Ramos (cell line): ENCODE measurements around the gene PLEKHD1.

Source experiments
- in situ Hi-C: fragments of 300-500 bp; cut with MboI; formaldehyde crosslinking; loops from one replicate; pipeline ENCODE4 v1.14.3; 2022; ENCODE audit warnings: low sequenced_read_pairs; ENCODE audit not compliant: unreplicated experiment

PLEKHD1 gene

DNA sequence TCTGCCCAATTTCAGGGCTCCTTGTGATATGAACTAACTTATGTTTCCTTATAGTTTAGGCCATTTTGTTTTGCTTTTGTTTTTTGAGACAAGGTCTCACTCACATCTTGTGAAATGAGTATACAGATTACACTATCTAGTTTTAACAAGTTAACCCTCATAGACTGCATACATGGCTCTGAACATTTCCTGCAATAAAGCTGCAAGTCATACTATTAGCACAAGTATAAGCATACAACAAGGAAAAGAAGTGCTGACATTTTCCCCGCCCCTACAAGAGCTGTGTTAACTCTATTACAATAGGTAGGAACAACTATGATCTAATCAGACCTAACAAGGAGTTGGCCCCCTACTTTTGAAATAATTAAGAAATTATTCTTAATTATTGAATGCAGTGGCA is 54.2 kb downstream of the PLEKHD1 start:
- in situ Hi-C loops, result no loop called here

DNA sequence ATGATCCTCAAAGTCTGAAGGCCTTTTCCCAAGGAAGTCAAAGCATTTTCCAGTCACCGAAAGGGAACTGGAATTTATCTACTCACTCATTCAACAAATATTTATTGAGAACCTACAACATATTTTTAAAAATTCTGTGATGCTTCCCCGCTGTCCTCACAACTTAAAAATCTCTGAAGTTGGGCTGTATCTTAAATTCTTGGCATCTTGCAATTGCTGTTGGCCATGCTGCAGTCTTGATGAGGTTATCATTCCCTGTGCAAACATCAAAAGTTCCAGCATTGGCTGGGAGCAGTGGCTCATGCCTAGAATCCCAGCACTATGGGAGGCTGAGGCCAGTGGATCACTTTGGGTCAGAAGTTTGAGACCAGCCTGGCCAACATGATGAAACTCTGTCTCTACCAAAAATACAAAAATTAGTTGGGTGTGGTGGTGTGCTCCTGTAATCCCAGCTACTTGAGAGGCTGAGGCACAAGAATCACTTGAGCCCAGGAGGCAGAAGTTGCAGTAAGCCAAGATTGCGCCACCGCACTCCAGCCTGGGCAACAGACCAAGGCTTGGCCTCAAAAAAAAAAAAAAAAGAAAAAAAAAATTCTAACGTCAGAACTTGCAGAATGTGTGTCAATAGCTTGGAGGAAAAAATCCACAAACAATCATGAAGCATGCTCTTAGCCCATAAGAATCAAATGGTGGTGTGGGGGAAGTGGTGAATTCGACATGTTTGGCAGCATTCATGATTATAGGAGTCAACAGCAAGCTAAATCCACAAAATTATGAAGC is 55.3 kb downstream of the PLEKHD1 start:
- in situ Hi-C loops, result no loop called here

DNA sequence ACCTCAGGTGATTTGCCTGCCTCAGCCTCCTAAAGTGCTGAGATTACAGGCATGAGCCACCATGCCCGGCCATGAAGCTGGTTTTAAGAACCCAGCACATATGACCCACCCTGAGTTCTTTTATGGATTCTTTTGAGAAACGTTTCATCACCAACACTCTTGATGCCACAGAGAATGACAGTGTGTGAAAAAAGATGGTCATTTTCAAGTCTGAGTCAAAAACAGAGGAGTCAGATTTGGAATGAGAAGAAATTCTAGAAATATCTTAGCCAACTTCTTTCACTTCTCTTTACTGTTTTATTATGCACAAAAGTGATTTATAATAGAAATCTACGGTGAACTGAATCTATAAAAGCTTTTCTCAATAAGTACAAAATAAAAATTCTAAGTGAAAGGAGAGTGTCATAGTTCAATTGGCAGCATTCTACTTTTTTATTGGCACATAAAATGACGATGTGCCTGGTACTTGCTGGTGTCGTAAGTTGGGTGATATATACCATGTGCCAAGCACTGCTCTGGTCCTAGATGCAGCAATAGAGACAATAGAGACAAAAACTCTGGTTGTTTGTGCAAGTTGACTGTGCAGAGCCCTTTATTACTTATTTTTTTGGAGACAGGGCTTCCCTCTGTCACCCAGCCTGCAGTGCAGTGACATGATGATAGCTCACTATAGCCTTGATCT is 56.3 kb downstream of the PLEKHD1 start:
- in situ Hi-C loops, result no loop called here

DNA sequence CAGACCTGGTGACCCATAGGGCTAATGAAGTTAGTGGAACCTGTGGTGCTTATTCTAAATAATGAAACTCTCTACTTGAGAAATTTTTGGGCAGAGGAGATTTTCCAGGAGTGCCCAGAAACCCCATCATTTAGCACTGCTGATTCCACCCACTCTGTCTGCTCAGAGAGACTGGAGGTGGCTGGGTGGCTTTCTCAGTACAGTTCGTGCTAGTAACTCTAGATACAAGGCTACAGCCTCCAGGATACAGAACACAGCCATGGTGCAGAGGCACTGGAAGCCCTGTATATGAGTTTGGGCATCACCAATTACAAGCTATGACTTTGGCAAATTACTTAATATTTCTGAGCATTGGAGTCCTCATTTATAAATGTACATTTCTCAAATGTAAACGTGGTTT is 57.8 kb downstream of the PLEKHD1 start:
- in situ Hi-C loops, result no loop called here

DNA sequence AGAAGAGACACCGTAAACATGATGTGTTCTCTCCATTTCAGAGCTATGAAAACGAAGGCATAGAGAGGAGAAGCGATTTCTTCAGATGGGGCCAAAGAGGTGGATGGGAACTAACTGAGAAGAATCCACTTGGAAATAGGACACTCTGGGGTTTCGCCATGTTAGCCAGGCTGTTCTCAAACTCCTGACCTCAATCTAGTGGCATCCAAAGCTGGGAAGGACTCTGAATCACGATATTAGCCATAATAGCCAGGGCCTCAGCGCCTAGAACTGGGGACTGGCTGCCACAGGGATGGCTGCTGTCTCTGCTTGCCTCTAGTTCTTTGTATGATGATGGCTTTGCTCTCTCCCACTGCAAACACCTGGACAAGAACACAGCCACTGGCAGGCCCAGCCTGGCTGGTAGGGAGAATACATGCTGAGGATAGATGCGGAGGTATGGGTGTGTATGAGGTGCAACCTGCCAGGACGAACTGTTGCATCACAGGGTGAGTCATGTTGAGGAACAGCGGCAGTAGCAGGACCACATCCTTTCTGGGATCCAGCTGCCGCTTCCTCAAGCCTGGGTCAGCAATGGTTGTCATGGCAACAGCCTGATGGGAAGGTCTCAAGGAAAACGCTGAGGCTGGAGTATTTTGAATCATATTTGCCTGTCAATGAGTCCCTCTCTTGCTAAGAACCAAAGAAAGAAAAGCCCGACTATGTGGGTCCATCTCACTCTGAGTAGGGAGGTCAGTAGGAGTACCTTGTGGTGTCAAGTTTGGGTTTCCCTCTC is 59.0 kb downstream of the PLEKHD1 start:
- in situ Hi-C loops, result no loop called here

DNA sequence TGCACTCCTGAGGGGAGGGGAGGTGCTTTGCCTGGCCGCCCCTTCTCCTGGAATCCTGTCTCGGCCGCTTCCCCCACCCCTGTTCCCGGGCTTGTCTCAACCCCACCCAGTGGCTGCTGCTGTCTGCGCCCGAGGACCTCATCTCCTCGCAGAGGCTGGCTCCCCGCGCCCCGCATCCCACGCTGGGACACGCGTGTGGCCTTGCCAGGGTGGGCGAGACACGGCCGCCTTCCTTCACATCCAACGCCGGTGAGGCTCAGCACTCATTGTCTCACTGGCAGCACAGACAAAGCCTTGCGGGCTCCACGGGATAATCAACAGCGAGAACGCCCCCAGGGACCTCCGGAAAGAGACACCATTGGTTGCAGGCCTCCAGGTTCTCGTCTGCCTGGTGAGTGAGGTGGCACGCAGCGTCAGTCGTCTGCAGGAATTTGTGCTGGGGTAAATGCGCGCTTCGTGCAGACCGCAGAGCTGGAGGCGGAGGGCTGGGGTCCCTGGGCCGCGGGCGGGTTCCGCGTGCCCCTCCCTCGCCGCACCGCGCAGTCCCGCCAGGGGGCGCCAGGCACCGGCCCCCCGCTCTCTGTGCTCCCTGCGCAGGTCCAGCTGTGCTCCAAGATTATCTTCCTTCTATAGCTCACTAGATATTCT is 63.3 kb downstream of the PLEKHD1 start:
- in situ Hi-C loops, result no loop called here

DNA sequence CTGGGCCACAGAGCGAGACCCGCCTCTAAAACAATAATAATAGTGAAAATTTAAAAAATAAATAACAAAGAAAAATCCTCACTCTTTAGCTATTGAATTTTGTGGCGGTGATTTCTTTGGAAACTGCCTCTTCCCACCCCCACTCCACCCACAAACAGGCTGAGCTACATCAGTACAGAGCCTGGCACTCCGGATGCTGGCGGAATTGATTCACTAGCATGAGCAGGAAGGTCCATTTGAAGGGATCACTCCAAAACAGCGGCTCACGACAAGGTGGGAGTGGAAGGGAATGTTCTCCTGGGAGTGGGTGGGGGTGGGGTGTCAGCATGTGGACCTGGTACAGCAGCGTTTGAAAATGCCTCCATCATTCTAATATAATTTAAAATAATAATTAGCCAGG is 64.0 kb downstream of the PLEKHD1 start:
- in situ Hi-C loops, result no loop called here

DNA sequence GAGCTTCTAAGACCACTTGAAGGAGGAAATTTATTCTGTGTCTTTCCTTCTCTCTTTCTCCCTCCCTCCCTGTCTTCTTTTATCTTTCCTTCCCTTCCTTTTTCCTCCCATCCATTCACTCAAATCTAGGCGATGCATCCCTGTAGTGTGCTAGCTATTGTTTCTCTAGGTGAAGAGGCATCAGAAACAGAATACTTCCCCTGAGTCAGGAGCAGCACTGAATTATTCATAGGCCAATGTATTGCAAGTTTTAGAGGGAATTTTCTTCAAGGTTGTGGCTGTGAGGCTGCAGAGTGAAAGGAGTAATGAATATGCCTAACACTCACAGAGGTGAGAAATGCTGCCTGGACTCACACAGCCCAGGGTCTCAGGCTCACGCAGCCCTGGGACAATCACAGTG is 67.0 kb downstream of the PLEKHD1 start:
- in situ Hi-C loops, result no loop called here

DNA sequence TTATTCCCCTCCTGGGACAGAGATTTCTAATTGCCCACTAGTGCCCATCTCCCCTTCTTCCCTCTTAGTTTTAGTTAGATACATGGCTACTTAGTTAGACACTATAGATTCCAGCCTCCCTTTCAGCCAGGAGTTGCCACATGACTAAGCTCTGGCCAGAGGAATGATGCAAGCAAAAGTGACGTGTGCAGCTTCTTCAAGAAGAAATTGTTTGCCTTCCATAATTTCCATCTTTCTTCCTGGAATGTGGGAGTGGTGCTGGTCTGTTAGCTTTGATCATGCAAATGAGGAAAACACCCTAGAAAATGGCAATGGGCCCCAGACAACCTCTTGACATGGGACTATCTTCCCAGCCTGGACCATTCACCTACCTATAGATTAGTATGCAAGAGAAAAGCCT is 68.7 kb downstream of the PLEKHD1 start:
- in situ Hi-C loops, result no loop called here

DNA sequence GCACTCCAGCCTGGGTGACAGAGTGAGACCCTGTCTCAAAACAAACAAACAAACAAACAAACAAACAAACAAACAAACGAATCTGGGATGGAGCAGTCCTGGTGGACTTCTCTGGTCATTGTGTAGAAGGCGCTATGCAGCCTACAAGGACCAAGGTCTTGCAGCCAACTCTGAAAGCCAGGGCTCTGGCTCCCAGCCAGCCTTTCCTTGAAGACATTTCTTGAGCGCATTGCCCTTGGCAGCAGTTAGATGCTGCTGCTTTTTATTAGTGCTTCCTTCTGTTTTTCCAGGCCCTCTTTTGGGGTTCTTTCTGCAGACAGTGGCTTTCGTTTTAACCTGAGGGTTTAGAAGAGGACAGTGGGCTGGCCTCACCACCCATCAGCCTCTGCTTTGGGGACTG is 70.0 kb downstream of the PLEKHD1 start:
- in situ Hi-C loops, result no loop called here

DNA sequence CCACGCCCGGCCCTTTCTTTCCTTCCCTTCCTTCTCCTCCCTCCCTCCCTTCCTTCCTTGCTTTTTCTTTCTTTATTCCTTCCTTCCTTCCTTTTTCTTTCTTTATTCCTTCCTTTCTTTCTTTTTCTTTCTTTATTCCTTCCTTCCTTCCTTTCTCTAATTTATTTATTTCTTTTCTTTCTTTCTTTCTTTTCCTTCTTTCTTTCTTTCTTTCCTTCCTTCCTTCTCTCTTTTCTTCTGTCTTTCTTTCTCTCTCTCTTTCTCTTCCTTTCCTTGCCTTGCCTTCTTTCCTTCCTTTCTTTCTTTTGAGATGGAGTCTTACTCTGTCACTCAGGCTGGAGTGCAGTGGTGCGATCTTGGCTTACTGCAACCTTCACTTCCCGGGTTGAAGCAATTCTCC is 74.2 kb downstream of the PLEKHD1 start:
- in situ Hi-C loops, result no loop called here

DNA sequence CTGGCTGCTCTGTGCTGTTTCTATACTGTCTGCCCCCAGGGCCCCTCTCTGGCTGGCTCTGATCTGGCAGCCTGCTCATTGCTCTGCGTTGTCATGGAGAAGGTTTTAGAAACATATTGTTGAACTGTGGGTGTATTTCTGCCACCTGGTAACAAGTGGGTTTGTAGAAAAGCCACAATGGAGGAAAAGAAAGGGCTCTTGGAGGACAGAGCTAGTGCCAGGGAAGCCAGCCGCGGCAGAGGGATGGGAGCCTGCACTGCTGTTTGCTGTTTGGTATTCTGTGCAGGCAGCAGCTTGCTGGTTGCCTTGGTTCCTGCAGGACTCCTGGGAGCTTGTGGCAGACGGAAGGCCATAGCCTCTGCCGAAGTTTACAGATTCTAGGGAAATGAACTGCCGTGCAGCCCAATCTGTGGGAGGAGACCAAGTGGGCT is 75.1 kb downstream of the PLEKHD1 start:
- in situ Hi-C loops, result no loop called here

DNA sequence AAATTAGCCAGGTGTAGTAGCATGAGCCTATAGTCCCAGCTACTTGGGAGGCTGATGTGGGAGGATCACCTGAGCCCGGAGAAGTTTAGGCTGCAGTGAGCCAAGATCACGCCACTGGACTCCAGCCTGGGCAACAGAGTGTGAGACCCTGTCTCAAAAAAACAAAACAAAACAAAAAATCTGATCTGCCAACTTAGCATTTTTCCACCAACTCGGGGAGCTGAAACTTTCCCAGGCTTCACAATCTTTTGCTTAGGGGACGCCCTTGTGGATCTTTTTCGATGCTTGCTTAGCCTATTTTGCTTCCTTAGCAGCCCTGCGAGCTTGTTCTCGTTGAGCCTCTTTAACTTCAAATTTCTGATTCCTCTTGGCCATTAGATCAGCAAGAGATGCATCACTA is 76.3 kb downstream of the PLEKHD1 start:
- in situ Hi-C loops, result no loop called here

DNA sequence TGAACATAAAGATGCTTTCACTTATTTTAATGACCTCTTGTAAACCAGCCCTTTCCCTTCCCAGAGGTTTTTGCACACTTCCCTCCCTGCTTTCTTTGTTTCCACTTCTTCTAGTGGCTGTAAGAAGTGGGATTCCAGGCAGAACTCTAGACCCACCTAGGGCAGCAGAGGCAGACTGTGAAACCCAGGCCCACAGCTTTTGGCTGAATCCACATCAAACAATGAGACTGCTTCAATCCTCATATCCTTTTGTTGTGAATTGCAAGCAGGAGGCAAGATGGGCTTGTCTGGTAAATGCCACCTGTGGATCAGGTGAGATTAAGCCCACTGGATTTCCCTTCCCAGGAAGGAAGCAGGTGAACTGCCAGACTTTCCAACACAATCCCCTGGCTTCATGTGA is 77.4 kb downstream of the PLEKHD1 start:
- in situ Hi-C loops, result no loop called here

DNA sequence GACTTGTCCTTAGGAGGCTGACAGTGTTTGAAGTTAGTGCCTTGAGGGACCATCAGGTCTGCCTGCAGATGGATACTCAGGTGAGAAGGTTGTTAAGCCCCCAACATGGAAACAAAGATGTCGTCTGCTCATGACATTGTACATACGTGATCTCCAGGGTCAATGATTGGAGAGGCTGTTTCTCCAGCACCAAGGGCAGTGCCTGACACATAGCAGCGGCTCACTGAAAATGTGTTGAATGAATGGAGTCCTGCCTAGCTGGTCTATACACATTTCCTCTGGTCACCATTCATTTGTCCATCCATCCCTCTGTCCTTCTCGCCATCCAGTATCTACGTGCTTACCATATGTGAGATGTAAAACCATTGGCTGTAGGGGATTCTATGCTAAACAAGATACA is 83.0 kb downstream of the PLEKHD1 start:
- in situ Hi-C loops, result no loop called here

DNA sequence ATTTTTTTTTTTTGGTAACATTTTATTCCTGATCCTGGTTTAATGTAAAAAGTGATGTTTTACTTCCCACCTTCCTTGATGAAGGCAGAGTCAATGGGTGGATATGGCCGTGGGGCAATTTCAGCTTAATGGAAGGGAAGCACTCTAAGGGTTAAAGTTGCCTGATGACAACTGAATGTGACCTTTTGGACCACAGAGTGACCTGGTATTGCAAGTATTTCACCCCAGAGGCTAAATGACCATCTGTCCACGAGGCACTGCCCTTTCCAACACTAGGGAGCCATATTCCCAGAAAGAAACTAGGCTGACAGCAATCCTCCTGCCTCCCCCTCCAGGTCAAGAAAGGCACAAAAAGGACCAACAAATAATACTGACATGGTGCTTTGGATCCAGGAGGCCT is 85.3 kb downstream of the PLEKHD1 start:
- in situ Hi-C loops, result loop anchor here (10.0 kb wide), 1 partner anchor 315 kb away; no protein-coding TSS in a partner anchor

DNA sequence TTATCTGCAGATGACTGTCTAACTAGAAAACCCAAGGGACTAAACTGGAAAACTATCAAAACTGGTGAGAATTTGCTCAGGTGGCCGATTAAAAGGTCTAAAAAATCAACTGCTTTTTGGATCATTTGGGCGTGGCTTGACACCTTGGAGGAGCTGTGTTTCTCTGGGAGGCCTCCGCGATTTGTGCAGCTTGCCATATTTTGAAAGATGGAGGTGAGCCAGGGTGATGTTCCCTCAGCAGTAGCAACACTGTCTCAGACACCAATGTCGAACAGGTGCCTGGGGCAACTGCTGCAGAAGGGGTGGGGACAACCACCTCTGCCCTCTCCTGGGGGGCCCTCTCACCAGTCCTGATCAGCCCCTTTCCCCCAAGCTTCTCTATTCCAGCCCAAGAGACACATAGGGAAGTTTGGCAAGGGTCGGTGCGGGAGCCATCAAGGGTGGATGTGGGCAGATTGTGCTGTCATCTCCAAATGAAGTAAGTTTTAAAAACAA is 86.4 kb downstream of the PLEKHD1 start:
- in situ Hi-C loops, result loop anchor here (10.0 kb wide), 1 partner anchor 316 kb away; no protein-coding TSS in a partner anchor

DNA sequence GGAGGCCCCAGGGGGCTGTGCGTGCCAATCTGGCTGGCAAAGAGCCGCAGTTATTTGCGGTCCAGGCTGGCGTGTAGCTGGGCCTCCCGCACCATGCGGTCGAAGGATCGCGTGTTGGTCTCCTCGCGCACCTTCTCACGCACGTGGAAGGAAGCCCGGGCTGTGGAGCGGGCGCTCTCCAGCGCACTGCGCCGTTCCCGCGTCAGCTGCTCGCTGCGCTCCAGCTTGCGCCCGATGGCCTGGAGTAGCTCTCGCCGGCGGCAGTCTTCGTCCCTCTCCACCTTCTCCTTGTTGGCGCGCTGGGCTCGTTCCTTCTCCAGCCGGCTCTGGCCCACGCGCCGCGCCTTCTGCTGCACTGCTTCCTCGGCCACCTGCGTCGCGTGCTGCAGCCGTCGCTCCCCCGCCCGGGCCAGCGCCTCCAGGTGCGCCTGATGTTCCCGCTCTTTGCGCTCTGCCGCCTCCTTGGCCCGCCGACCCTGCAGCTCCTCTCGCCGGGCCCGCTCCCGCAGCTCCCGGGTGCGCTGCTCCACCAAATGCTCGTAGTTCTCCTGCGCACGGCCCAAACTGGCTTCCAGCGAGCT is 87.0 kb downstream of the PLEKHD1 start:
- in situ Hi-C loops, result loop anchor here (10.0 kb wide), 1 partner anchor 317 kb away; no protein-coding TSS in a partner anchor

DNA sequence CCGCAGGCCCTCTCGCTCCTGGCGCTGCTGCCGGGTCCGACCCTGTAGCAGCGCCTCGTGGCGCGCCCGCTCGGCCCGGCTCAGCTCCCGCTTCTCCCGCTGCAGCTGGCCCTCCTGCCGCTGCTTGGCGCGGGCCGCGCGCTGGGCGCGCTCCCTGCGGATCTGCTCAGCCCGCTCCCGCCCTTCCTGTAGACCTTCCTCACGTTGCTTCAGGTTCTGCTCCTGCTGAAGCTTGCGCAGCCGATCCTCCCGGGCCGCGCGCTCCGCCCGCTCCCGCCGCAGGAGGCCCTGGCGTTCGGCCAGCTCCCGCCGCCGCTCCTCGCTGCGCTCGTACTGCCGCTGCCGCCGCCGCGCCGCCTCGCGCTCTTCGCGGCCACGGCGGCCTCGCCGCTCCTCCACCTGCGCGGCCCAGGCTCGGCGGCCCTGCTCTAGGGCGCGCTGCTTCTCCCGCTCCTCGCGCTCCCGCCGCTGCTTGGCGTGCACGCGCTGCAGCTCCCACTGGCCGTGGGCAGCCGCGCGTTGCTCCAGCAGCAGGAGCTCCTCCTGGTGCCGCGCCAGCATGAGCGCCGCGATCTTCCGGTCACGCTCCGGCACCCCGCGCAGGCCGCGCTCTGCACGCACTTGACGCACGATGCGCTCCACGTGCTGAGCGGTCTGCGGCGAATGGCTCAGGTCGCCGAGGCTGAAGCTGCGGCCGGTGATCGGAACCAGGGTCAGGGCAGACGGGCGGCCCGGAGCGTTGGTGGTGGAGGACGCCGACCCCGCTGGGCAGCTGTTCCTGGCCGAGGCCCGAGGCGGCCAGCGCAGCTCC is 87.7 kb downstream of the PLEKHD1 start:
- in situ Hi-C loops, result loop anchor here (10.0 kb wide), 1 partner anchor 317 kb away; no protein-coding TSS in a partner anchor
